Adipocyte (in vitro differentiated cells): ENCODE data around the gene MCRIP1.

Source experiments
- DNase-seq: peaks from one replicate; pipeline ENCODE4 v3.0.0-alpha.2; 2015; ENCODE audit warnings: low read depth
- H3K27me3 ChIP-seq: replicated peaks from 2 replicates; pipeline ENCODE4 v1.7.0; 2013; ENCODE audit warnings: mild to moderate bottlenecking, low read length, moderate library complexity; ENCODE audit not compliant: control insufficient read depth, insufficient read depth
- H3K36me3 ChIP-seq: 2 replicates; pipeline ENCODE4 v1.7.0; 2013; ENCODE audit warnings: low read length, mild to moderate bottlenecking, moderate library complexity; ENCODE audit not compliant: control insufficient read depth, insufficient read depth, severe bottlenecking
- H3K4me1 ChIP-seq: 2 replicates; pipeline ENCODE4 v1.7.0; 2013; ENCODE audit warnings: mild to moderate bottlenecking, low read length, moderate library complexity; ENCODE audit not compliant: control insufficient read depth, insufficient read depth
- H3K4me3 ChIP-seq: 2 replicates; pipeline ENCODE4 v1.7.0; 2013; ENCODE audit warnings: mild to moderate bottlenecking, low read length, moderate library complexity
- H3K9ac ChIP-seq: 2 replicates; pipeline ENCODE4 v1.7.0; 2013; ENCODE audit warnings: mild to moderate bottlenecking, low read length, moderate library complexity
- H3K9me3 ChIP-seq: 2 replicates; pipeline ENCODE4 v1.7.0; 2013; ENCODE audit warnings: mild to moderate bottlenecking, low read length, moderate library complexity; ENCODE audit not compliant: control insufficient read depth

Gene MCRIP1

DNA sequence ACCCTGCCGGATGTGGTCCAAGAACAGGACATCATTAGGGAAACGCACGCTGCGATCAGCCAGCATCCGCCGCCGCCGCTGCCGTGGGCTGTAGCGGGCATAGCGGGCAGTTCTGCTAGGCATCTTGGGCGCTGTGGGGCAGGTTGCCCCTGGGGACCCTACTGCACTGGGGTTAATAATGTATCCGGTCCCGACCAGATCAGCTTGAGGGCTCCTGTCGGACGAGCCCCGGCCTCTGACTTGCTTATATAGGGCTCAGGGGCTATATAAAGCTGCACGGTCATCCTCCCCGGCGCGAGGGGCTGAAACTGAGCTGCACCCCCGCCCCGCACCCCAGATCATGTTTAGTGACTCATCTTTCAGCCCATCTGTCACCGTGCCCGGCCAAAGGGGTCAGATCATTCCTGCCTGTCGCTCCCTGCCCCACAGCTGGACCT, 1.8 kb upstream of the MCRIP1 start, which contains the start of gene PPP1R27:
TSS of gene PPP1R27 (minus strand) at position 220 of the 437 bp plus-strand sequence. CDS start at position 123, 97 bp downstream.
- peak within 1 kb of the TSS; percentile 92 for H3K9ac ChIP-seq
- H3K4me1 ChIP-seq, result peaks cover 19% of the 10 kb centered on the region
- no peaks in the 10 kb centered on the region for H3K36me3 ChIP-seq
- no peaks in the 10 kb centered on the region for H3K9me3 ChIP-seq
- H3K27me3 ChIP-seq, result no peaks in the 10 kb centered on the region
- peak within 1 kb of the TSS; percentile 86 for H3K4me3 ChIP-seq
- DNase-seq, result no peak

GRCh38 chr17:81833921-81834830, 1.1 kb upstream of the MCRIP1 start:
- H3K27me3 ChIP-seq, result no peaks in the 10 kb centered on the region
- DNase-seq, result no peak
- no peaks in the 10 kb centered on the region for H3K9me3 ChIP-seq
- no peaks in the 10 kb centered on the region for H3K36me3 ChIP-seq
- peaks cover 19% of the 10 kb centered on the region for H3K4me1 ChIP-seq
- peak overlapping the region; percentile 92 for H3K9ac ChIP-seq
- peak overlapping the region; percentile 86 for H3K4me3 ChIP-seq

GRCh38 chr17:81832608-81833159, 407 bp downstream of the MCRIP1 start:
- Histone ChIP-seq H3K4me3 (peak overlapping the region; percentile 83), H3K36me3 (no peaks in the 10 kb centered on the region), H3K9ac (peak overlapping the region; percentile 91), H3K9me3 (no peaks in the 10 kb centered on the region), H3K27me3 (no peaks in the 10 kb centered on the region), H3K4me1 (peaks cover 19% of the 10 kb centered on the region)
- peak; percentile 68 for DNase-seq

- no peaks in the 10 kb centered on the region for H3K27me3 ChIP-seq
- DNase-seq, result peak; percentile 30
Observed at GRCh38 chr17:81831957-81832607, 1.0 kb downstream of the MCRIP1 start.

GRCh38 chr17:81831563-81831956, 1.5 kb downstream of the MCRIP1 start:
- no peaks in the 10 kb centered on the region for H3K9me3 ChIP-seq
- DNase-seq, result no peak
- H3K27me3 ChIP-seq, result no peaks in the 10 kb centered on the region
- no peaks in the 10 kb centered on the region for H3K36me3 ChIP-seq
- peaks cover 19% of the 10 kb centered on the region for H3K4me1 ChIP-seq
- peak overlapping the region; percentile 83 for H3K4me3 ChIP-seq
- peak overlapping the region; percentile 91 for H3K9ac ChIP-seq

More at GRCh38 chr17:81831957-81832607, 1.0 kb downstream of the MCRIP1 start:
- peaks cover 19% of the 10 kb centered on the region for H3K4me1 ChIP-seq
- no peaks in the 10 kb centered on the region for H3K36me3 ChIP-seq
- peak overlapping the region; percentile 83 for H3K4me3 ChIP-seq
- H3K9ac ChIP-seq, result peak overlapping the region; percentile 91
- no peaks in the 10 kb centered on the region for H3K9me3 ChIP-seq

DNA sequence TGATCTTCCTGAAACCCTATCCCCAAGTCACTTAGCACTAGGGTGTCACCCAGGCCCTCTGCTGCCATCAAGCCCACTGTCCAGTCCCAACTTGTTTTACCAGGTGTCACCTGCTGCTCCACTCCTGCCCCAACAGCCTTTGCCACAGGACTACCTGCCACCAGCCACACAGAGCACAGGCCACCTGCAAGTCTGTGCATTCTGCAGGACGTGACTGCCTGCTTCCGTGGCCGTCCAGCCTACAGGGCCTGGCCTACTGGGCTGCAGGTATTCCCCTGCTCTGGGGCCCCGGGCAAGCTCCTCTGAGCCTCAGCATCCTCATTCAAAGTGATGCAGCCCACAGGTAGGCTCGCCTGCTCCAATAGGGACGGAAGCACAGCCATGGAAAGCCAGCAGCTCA, 3.2 kb downstream of the MCRIP1 start:
- no peak overlapping the region for H3K4me3 ChIP-seq
- no peak for DNase-seq
- H3K4me1 ChIP-seq, result peaks cover 26% of the 10 kb centered on the region
- H3K27me3 ChIP-seq, result no peaks in the 10 kb centered on the region
- no peak overlapping the region for H3K9ac ChIP-seq
- H3K9me3 ChIP-seq, result no peaks in the 10 kb centered on the region
- H3K36me3 ChIP-seq, result no peaks in the 10 kb centered on the region

DNA sequence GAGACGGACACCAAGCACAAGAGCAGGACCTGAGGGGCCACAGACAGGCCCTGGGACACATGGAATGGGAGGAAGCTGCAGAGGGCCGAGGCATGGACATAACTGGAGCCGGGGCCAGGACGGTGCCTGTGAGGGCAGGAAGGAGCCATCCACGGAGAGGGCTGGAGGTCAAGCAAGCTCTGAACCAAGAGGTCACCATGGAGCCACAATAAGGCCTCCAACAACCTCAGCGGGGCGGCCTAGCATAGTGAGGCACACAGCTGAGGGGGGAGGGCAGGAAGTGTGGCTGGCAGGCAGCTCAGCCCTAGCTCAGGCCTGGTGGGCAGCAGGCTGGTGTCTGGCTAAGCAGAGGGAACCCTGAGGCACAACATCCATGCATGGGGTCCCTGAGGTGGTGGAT, 4.4 kb downstream of the MCRIP1 start:
- no peak for DNase-seq
- Histone ChIP-seq H3K36me3 (peaks cover 5% of the 10 kb centered on the region), H3K4me3 (no peak overlapping the region), H3K4me1 (peaks cover 22% of the 10 kb centered on the region), H3K9me3 (no peaks in the 10 kb centered on the region), H3K9ac (no peak overlapping the region), H3K27me3 (no peaks in the 10 kb centered on the region)

DNA sequence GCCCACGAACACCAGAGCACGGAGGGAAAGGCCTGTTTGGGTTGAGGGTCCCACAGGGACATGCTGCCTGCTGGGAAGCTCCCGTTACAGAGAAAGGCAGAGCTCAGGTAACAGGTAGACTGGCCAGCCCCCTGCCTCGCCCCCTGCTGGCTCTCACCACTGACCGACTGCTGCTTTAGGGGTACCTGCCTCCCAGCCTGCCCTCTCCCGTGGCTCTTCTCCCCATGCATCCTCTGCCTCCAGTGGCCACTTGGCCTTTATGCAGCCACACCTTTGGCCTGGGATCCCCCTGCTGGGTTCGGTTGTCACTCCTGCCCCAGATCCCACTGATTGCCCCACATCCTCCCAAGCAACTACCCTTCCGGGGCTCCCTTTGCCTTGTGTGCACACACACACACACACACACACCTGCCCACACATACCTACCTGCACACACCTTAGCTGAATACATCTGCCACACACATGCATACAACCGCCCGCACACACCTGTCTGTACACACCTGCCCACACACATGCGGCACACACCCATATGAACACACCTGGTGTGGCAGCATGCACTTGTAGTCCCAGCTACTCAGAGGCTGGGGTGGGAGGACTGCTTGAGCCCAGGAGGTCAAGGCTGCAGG, 7.1 kb downstream of the MCRIP1 start:
- no peak overlapping the region for H3K4me3 ChIP-seq
- H3K9ac ChIP-seq, result no peak overlapping the region
- DNase-seq, result no peak
- peaks cover 7% of the 10 kb centered on the region for H3K36me3 ChIP-seq
- no peaks in the 10 kb centered on the region for H3K9me3 ChIP-seq
- H3K4me1 ChIP-seq, result peaks cover 18% of the 10 kb centered on the region
- H3K27me3 ChIP-seq, result no peaks in the 10 kb centered on the region

- Histone ChIP-seq H3K27me3 (peaks cover under 1% of the 10 kb centered on the region), H3K9me3 (no peaks in the 10 kb centered on the region), H3K4me1 (peaks cover 18% of the 10 kb centered on the region), H3K9ac (no peak overlapping the region), H3K4me3 (no peak overlapping the region), H3K36me3 (peaks cover 7% of the 10 kb centered on the region)
- no peak for DNase-seq
Observed at GRCh38 chr17:81824595-81824994, 8.5 kb downstream of the MCRIP1 start.

GRCh38 chr17:81823820-81824550, 9.1 kb downstream of the MCRIP1 start:
- H3K9ac ChIP-seq, result no peak overlapping the region
- peaks cover 6% of the 10 kb centered on the region for H3K27me3 ChIP-seq
- no peaks in the 10 kb centered on the region for H3K9me3 ChIP-seq
- DNase-seq, result no peak
- peaks cover 18% of the 10 kb centered on the region for H3K4me1 ChIP-seq
- no peak overlapping the region for H3K4me3 ChIP-seq
- peaks cover 7% of the 10 kb centered on the region for H3K36me3 ChIP-seq
